Bone marrow (tissue), 2 donors: ENCODE results near the gene WDR5.

Experiments
- DNase-seq, 2 donors: peaks; one replicate each; lab custom pipeline; 2025; lab: John Stamatoyannopoulos, UW

The WDR5 gene

DNA sequence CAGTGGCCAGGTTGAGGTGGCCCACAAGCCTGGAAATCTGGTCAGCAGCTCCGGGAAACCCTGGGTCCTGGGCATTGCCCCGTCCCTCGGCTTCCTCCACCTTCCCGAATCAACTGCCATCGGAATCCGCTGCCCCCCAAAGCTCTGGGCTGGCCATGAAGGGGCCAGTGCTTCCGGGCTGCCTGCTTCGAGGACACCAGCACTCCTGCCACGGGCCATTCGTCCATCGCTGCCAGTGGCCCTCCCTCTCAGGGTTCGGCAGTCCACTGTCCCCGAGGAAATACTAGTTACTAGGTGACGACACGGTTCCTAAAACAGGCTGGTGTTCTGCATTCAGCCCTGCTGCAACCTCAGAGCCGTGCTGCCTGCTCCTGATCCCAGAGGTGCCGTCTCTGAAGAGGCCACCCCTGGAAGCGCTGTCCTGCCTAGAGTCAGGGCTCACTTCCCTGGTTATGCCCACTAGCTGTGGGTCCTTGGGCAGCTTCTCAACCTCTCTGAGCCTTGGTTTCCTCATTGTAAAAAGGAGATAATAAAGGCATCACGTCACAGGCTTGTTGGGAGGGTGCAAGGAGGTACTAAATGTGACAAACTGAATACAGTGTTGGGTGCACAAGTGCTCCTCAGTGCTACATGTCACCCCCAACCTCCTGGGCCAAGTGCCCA lies 3.5 kb upstream of the WDR5 start:
- DNase-seq = no peak

DNA sequence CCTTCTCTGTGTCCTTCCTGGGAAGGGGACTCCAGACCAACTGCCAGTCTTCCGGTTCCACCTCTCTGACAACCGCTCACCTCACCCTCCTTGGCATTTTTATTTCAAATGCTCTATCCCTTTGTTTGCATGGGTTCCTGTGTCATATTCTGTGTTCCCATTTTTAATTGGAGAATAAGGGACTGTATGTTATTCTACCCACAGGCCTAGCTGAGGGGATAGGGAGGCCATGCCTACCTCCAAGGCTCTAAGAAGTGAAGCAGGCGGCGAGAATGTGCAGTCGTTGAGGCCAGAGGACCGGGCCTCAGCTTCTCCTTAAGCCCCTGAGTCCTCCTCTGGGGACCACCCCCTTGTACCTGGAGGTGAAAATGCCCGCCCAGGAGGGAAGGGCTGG lies 936 bp upstream of the WDR5 start:
- no peak for DNase-seq

DNA sequence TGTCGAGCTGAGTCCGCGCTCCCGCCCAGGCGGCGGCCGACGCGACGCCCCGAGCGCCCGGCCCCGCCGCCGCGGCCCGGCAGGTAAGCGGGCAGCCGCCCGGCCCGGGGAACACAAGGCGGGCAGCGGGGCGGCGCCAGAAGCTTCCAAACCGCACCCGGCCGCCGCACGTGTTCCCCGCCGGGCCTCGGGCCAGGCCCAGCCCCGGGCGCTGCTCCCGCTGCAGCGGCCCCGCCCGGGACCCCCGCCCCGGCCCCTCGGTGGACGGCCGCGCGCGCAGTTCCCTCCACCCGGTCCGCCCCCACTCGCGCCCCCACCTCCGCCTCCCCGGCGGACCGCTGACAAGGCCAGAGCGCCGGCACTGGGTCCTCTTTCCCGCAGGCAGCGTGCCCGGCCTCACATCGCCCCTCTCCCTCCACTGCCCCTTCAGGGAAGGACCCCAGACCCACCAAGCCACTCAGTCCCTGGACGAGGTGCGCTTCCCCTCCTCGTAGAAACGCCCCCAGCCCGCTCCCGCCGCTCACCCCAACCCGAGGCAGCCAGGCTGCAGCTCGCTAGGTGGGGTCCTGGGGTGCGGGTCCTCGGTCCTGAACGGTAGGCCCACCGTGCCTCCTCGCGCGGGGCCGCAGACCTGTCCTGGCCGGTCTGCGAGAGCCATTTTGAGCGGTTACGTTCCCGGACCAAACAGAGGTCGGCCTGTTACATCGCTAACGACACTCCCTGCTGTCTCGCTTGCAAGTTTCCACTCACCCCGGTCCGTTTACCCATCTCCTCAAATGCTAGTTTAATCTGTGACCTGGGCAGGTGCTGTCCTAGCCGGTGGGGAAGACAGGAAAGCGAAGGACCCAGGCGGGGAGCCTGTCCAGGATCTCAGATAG lies 475 bp downstream of the WDR5 start:
- peak in 1 of 2 donors; percentile 16 for DNase-seq

DNA sequence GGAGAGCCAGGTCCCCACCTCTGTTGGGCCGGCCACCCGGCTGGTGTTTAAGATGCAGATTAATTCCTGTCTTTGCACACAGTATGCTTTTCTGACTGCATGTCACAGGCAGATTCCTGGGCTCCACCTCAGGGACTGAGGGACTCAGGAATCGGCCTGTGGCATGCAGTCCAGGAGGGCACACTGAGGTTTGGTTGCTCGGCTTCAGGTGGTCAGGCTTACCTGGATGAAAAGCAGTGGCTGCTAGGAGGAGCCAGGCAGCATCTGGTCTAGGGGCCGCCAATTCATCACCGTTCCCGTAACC lies 1.1 kb downstream of the WDR5 start:
- DNase-seq = no peak

DNA sequence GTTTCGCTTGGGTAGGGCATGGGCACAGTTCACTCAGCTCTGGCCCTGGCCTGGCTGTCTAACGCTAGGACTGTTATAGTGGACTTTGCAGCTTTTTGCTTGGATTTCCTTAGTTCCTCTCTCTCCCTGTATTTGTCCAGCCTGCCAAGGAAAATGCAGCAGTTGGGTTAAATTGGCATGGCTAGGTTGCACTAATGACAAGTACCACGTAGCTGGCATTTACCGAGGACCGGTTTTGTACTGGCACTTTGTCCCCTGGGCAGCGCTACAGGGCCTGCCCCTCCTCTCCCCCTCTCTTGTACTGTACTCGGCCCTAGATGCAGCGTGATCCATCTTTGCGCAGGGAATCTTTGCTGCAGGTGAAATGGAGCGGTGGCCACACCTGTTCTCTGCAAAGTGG lies 2.4 kb downstream of the WDR5 start:
- no peak for DNase-seq

DNA sequence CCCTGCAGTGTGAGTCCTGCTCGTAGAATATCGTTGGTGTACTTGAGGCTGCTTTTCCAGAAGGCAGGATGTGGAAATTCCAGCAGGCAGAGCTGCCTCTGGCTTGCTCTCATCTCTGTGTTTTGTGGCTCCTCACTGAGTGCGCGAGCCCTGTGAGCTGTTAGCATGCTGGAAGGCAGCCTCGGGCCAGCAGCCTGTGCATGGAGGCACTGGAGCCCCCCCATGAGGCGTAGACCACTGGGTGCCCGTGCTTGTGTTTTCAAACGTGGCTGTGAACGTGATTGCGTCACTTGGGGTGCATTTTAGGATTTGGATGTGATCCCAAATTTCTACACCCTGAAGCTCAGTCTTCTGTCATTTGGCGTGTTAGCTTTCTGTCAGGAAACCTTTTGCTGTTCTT lies 3.2 kb downstream of the WDR5 start:
- no peak for DNase-seq

DNA sequence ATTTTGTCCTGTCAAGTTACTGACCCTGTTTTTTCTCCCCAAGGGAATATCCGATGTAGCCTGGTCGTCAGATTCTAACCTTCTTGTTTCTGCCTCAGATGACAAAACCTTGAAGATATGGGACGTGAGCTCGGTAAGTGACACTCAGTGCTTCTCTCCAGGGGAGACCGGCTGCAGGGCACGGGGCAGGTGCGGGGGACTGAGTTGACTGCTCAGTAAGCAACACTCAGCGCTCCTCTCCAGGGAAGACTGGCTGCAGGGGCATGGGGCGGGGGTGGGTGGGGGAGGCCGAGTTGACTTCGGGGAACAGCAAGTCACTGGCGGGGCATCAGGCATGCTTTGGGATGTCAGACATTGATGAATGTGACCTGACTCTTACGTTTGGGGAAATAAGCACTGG lies 6.0 kb downstream of the WDR5 start:
- DNase-seq = no peak

DNA sequence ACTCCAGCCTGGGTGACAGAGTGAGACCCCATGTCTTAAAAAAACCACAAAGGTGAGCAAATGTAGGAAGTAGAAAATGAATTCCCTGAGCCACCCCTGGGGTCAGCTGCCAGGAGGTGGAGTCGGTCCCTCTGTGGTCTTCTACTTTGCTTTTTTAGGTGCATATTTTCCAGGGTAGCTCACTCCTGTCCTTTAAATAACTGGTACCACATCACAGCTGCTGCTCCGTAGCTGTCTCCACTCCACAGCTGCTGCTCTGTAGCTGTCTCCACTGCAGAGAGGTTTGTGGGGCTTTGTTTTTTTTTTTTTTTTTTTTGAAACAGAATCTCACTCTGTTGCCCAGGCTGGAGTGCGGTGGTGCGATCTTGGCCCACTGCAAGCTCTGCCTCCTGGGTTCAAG lies 8.9 kb downstream of the WDR5 start:
- no peak for DNase-seq

DNA sequence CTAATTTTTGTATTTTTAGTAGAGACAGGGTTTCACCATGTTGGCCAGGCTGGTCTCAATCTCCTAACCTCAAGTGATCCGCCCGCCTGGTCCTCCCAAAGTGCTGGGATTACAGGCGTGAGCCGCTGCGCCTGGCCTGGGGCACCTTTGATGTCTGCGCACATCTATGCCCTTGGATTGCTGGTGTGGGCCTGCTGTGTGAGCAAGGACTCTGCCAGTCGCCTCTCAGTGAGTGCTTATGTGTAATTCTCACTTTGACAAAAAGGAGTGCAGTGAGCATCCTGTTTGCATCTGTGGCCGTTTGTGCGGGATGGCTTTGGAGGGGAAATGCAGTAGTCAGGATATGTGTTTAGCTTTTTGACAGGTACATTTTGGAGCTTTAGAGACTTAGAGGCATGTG lies 9.4 kb downstream of the WDR5 start:
- DNase-seq = no peak

DNA sequence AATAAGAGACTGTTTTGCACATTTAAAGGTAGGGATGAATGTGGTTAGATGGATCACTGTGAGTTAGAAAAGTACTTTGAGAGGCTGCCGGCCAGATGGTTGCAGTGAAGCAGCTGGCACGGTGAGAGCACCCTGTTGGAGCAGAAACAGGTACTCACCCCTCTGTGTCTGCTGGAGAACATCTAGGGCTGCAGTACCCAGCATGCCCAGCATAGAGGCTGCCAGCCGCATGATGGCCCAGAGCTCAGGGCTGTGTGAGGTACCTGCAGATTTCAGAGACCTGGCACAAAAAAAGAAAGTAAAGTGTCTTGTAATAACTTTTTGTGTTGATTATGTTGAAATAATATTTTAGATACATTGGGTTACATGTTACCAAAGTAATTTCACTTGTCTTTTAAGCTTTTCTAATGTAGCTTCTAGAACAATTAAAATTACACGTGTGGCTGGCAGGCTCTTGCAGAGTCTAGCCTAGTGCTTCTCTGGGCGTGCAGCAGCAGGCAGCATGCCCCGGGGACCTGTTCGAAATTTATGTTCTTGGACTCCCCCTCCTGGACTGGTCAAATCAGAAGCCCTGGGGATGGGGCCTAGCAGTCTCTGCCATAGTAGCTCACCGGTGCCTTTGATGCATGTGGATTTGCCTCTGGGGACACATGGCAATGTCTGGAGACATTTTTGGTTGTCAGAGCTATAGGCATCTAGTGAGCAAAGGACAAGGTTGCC lies 11.1 kb downstream of the WDR5 start:
- DNase-seq = no peak

DNA sequence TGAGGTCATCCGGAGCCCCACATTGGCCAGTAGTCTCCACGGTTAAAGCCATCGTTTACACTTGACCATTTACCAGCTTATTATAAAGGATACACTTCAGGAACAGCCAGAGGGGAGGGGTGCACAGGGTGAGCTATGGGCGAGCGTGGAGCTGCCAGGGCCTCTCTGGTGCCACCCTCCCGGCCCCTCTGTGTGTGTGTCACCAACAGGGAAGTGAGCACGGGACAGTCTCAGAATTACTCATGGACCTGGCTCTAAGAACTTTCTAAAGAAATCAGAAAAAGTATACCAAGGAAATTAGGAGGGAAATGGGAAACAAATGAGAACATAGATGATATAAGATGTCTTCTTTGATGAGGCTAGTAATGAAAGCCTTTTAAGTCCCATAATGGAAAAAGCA lies 13.5 kb downstream of the WDR5 start:
- no peak for DNase-seq

DNA sequence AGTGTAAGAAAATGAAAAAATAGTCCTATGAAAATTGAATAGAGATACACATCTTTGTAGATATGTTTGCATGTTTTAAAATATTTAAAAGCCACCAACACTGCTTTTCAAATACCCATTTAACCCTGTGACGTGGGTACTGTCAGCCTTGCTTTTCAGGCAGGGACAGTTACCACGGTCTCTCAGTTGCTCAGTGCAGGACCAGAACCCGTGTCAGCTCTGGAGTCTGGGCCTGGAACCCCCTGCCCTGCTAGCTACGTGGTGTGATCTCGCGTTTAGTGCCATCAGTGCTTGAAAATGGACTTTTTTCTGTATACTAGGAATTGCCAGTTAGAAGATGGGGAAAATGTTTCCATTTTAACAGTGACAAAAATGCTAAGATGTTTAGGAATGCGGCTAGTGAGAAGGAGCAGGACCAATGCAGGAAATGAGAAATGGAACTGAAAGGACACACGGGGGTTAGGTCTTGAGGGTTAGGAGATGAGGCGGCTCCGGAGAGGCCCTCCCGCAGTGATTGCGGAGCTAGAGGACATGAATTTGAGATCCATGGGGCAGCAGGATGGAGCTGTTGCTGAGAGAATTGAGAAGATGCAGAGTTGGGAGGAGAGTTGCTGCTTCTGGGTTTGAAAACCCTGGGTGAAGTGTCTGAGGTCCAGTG lies 14.8 kb downstream of the WDR5 start:
- DNase-seq = no peak

DNA sequence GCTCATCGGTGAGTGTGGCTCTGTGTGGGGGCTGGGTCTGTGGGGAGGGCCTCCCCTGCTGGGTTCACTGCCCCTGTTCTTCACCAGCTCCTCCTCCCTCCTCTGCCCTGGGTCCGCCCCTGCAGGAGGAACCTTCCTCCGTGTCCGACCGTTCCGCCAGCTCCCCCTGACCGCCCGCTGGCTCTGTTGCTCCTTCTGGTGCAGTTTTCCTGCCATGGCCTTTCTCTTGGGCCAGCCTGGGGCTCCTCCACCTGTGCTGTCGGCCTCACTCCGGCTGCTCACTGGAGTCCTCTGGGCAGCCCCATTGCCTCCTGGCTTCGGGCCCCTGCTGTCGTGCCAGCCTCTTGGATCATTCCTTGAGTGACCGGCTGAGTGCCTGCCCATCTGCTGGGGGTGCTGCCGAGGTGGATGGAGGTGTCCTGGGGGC lies 16.2 kb downstream of the WDR5 start:
- DNase-seq = no peak

DNA sequence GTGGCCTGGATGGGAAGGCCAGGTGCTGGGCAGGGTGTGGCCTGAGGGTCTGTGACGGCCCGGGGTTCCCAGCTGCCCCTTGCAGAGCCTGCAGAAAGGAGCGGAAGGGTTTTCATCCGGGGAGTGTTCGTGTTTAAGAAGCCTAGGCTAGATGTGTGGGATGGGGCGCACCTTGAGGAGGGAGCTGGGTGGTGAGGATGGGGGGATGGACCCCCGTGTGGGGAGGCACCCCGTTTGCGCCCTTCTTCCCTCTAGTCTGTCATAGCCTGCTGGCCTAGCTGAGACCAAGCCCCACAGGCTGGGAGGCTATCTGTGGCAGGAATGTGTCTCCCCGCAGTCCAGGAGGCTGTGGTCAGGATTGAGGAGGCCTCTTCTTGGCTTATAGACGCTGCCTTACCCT lies 16.6 kb downstream of the WDR5 start:
- DNase-seq = no peak

DNA sequence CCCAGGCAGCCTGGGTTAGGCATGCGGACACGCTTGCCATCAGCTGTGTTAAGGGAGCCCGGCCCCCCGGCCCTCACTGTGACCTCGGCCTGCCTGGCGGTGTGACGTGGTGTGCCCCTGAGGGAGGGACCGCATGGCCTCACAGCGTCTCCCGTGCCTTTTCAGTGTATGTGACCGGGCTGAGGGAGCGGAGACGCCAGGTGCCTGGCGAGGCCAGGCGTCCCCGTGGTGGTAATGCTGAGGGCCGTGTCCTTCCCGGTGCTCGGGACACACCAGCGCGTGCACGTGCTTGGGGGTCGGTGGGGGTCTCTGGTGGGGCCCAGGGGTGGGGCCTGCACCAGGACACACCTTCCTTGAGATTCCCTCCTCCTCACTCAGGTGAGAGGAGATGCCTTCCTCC lies 17.6 kb downstream of the WDR5 start:
- no peak for DNase-seq

DNA sequence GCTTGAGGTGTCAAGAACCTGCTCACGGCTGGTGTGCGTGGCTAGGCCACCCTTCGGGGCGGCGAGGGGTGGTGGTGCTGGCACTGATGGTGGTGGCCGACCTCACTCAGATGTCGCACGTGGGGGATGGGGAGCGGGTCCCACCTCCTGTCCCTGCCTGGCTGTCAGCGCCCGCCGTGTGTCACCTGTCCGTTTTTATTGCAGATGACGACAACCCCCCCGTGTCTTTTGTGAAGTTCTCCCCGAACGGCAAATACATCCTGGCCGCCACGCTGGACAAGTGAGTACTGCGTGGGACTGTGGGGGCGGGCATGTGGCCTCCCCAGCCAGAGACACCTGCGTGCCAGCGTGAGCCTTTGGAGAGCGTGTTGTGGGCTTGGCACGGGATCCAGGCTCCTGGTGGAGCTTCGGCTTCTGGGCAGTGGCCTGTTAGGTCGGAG lies 18.4 kb downstream of the WDR5 start:
- DNase-seq = no peak

DNA sequence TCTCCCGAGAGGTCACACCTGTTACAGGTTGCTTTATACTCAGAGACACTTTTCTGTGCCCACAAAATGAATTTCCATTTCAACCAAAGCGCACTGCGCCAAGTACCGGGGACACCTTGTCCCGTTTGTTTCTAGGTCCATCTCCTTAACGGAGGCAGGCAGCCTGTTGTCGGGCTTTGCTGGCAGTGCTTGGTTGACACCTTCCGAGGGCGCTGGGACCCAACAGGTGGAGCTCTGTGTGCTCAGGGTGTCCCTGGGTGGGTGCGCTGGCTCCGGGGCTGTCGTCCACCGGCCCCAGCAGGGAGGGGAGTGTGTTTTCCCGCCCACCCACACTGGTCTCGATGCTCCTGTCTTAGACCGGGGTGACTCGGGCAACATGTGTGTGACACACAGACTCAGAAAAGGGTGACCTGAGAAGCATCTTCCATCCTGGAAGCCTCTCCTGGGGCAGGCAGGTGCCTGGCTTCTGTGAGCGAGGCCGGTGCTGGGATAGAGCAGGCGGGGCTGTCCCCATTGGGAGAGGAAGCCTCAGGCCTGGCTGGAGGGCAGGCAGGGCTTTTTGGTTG lies 20.0 kb downstream of the WDR5 start:
- no peak for DNase-seq

DNA sequence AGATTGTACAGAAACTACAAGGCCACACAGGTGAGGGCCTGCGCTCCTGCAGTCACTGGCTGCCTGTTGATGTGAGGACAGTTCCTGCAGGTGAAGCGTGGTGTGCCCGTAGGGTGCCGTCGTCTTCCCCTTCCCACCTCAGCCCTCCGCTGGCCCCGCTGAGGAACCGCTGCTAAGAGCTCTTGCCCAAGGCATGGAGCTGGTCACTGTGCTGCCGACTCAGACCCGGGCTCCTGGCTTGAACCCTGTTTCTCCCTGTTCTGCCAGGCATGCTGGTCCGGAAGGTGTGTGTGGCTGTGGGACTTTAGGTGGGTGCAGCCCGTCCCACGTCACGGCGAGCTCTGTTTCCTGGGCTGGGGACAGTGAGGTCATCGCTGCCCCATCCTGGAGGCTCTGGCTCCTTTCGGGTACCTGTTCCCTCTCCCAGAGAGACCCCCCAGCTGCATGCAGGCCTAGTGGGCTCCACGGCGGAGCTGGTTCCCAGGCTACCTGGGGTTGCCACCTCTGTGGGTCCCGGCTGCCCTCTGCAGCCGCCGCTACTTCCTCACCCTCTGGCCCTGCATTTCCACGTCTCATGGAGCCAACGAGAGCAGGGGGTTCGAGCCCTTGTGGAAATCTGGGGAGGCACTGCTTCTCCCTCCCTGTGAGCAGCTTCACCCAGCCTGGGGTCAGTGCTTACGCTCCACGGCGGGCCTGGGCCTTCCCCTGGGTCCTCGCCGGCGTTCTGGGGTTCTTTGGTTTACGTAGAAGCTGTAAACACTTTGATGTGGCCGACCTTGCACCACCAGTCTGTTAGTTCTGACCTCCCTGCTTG lies 20.9 kb downstream of the WDR5 start:
- DNase-seq = no peak

DNA sequence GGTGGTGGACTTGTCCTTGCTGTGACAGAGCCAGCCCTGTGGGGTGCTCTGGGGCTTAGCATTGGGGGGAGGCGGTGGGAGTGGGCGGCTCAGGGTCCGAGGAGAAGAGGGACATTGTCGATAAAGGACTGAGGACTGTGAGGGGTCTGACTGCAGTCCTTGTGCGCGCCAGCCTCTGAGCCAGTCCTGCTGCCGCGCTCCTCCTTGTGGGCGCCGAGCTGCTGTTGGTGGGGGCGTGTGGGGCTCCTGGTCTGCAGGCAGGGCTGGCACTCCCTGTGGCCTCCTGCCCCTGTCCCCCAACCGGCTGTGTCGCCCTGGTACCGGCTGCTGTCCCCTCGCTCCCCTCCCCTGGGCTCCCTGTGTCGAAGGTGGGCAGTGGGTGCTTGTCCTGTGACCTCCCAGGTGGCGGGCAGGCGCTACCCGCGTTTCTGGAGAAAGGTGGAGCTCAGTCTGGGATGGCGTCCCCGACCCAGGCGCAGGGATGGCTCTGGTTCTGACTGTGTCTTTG lies 21.6 kb downstream of the WDR5 start:
- DNase-seq = no peak

DNA sequence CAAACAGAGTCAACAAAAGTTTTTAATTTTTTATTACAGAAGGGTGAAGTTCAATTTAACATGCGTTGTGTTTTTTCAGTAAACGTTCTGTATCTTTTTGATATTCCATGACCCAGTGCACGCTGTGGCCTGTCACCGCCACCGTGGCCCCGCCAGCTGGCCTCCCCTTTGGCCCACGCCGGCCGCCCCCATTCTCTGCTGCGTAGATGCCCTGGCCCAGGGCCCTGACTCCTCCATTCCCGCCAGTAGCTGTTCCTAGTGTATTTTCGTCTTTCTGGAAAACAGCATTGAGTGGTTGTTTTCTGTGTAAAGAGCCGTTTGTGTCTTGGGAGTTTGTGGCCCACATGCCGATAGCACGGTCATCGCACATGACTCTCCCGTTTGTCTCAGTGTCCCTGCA lies 22.4 kb downstream of the WDR5 start:
- DNase-seq = no peak

DNA sequence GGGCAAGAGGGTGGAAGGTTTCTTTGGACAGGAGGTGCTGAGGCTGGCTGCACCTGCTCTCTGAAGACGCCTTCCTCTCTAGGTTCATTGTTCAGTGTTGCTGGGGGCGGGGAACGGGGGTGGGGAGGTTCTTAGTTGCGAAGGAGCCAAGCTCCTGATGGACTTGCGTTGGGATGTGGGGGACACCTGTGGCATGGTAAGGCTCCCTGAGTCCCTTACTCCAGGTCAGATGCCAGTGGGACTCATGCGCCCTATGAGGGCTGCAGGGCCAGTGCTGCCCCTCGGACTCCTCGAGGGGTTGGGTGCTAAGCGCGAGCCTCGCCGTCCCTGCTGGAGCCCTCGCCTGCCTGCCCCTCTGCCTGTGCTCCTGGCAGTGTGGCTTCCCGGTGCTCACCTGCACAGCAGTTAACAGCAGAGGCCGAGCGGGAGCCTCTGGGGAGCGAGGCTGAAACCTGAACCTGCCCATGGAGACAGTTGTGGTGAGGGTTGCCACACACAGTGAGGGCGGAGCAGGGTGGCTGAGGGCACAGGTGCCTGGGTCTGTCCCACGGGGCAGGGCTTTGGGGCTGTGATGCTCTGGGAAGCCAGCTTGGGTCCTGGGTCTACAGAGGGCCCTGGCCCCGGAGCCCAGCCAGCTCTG lies 23.0 kb downstream of the WDR5 start:
- DNase-seq = no peak
